Measurements from ENCODE around the gene FAM25A. TPM values are rescaled to one million over a fixed set of nuclear protein-coding genes. Genes with fewer than 3 reads are reported as not detected.

The FAM25A gene
- total RNA-seq, 6 experiments from 2014 or later: not detected

- no peak overlapping the region for H3K27ac Mint-ChIP-seq
- no peak for TF ChIP-seq CTCF (IDR thresholded peaks at IDR 0.05)
- H3K27me3 Mint-ChIP-seq (ENCODE audit: insufficient read depth): no peaks in the 10 kb centered on the region
- no peaks in the 10 kb centered on the region for H3K9me3 Mint-ChIP-seq
- peaks cover 46% of the 10 kb centered on the region for H3K36me3 Mint-ChIP-seq (ENCODE audit: low read depth)
- H3K4me3 Mint-ChIP-seq: no peak overlapping the region
- no peak for DNase-seq
- no peaks in the 10 kb centered on the region for H3K4me1 Mint-ChIP-seq (ENCODE audit: low read depth)
Observed at GRCh38 chr10:87064651-87065050, 44.6 kb downstream of the FAM25A start.

- Mint-ChIP-seq H3K4me1 (ENCODE audit: low read depth) (no peaks in the 10 kb centered on the region), H3K4me3 (no peak overlapping the region), H3K36me3 (ENCODE audit: low read depth) (peaks cover 36% of the 10 kb centered on the region), H3K9me3 (no peaks in the 10 kb centered on the region), H3K27ac (0 out of 2 replicates have a peak overlapping the region, but pooled peaks have one; percentile 17), H3K27me3 (ENCODE audit: insufficient read depth) (no peaks in the 10 kb centered on the region)
- DNase-seq: no peak
- no peak for TF ChIP-seq CTCF (IDR thresholded peaks at IDR 0.05)
Observed at GRCh38 chr10:87066178-87066577, 46.1 kb downstream of the FAM25A start.

GRCh38 chr10:87066865-87067264, 46.8 kb downstream of the FAM25A start:
- no peak for TF ChIP-seq CTCF (IDR thresholded peaks at IDR 0.05)
- Mint-ChIP-seq H3K36me3 (ENCODE audit: low read depth) (peaks cover 36% of the 10 kb centered on the region), H3K9me3 (no peaks in the 10 kb centered on the region), H3K4me1 (ENCODE audit: low read depth) (no peaks in the 10 kb centered on the region), H3K27me3 (ENCODE audit: insufficient read depth) (no peaks in the 10 kb centered on the region), H3K27ac (no peak overlapping the region), H3K4me3 (no peak overlapping the region)
- DNase-seq: no peak

- H3K9me3 Mint-ChIP-seq: no peaks in the 10 kb centered on the region
- no peak for TF ChIP-seq CTCF (IDR thresholded peaks at IDR 0.05)
- H3K4me1 Mint-ChIP-seq (ENCODE audit: low read depth): no peaks in the 10 kb centered on the region
- no peak overlapping the region for H3K27ac Mint-ChIP-seq
- DNase-seq: no peak
- no peaks in the 10 kb centered on the region for H3K27me3 Mint-ChIP-seq (ENCODE audit: insufficient read depth)
- peaks cover 39% of the 10 kb centered on the region for H3K36me3 Mint-ChIP-seq (ENCODE audit: low read depth)
- H3K4me3 Mint-ChIP-seq: no peak overlapping the region
Observed at GRCh38 chr10:87068281-87068680, 48.2 kb downstream of the FAM25A start.

GRCh38 chr10:87072449-87072848, 52.4 kb downstream of the FAM25A start:
- Mint-ChIP-seq H3K36me3 (ENCODE audit: low read depth) (peaks cover 19% of the 10 kb centered on the region), H3K4me1 (ENCODE audit: low read depth) (no peaks in the 10 kb centered on the region), H3K4me3 (no peak overlapping the region), H3K9me3 (no peaks in the 10 kb centered on the region), H3K27me3 (ENCODE audit: insufficient read depth) (no peaks in the 10 kb centered on the region), H3K27ac (no peak overlapping the region)
- no peak for TF ChIP-seq CTCF (IDR thresholded peaks at IDR 0.05)
- DNase-seq: no peak

Other genes with a start within 250 kb of the FAM25A start
- 1 to 10 TPM in 3 of 6 experiments, under 1 TPM in 3; 0.66 to 1.5 (median 1.2) TPM for gene MMRN2, start 62.7 kb upstream of the FAM25A start, total RNA-seq (2021; fragmentation: NEBNext Ultra II Directional; extraction: Animal tissue kit (Norgen Biotek cat#: 25700))
- gene SNCG, start 61.7 kb upstream of the FAM25A start, total RNA-seq (2021; fragmentation: NEBNext Ultra II Directional; extraction: Animal tissue kit (Norgen Biotek cat#: 25700)): 1 to 10 TPM; 2.6 to 4.5 (median 3.3) TPM
- gene ADIRF, start 51.8 kb upstream of the FAM25A start, total RNA-seq (2021; fragmentation: NEBNext Ultra II Directional; extraction: Animal tissue kit (Norgen Biotek cat#: 25700)): 100 to 1,000 TPM in 4 of 6 experiments, 10 to 100 TPM in 2; 68.5 to 169 (median 145) TPM
- 100 to 1,000 TPM; 108 to 130 (median 118) TPM for gene GLUD1, start 74.5 kb downstream of the FAM25A start, total RNA-seq (2021; fragmentation: NEBNext Ultra II Directional; extraction: Animal tissue kit (Norgen Biotek cat#: 25700))
- gene SHLD2, start 74.9 kb downstream of the FAM25A start, total RNA-seq (2021; fragmentation: NEBNext Ultra II Directional; extraction: Animal tissue kit (Norgen Biotek cat#: 25700)): 10 to 100 TPM; 17.1 to 24.3 (median 21.1) TPM
- gene NUTM2A, start 205.2 kb downstream of the FAM25A start, total RNA-seq (2021; fragmentation: NEBNext Ultra II Directional; extraction: Animal tissue kit (Norgen Biotek cat#: 25700)): under 1 TPM in 3 of 6 experiments, not detected in 3; 0.09 to 0.19 (median 0.17) TPM

Measured in HFFc6 (cell line).